ENCODE data around the gene PHACTR4.
"Not testable (repeated sequence)": the region's sequence is repeated elsewhere in the genome, so short reads cannot be mapped to it uniquely, and the experiment has no call there.

Gene PHACTR4

GRCh38 chr1:28537457-28538199 is 168.1 kb downstream of the PHACTR4 start:
- Histone ChIP-seq H3K27ac (no peak overlapping the region), H3K36me3 (replicated peaks) (peaks cover 28% of the 10 kb centered on the region), H3K27me3 (replicated peaks) (no peaks in the 10 kb centered on the region), H3K4me3 (ENCODE audit: low read depth, low read length) (no peak overlapping the region)
- in situ Hi-C loops (cut with HindIII; ENCODE audit: low pct_ligation_motif_present, low sequenced_read_pairs) = no loop called here
- no peak for TF ChIP-seq CTCF (IDR thresholded peaks at IDR 0.05; ENCODE audit: low read depth, low read length, missing control alignments)
- DNase-seq = no peak

- no peak overlapping the region for H3K27ac ChIP-seq
- in situ Hi-C loops (cut with HindIII; ENCODE audit: low pct_ligation_motif_present, low sequenced_read_pairs) = no loop called here
- DNase-seq = no peak
- no peak for TF ChIP-seq CTCF (IDR thresholded peaks at IDR 0.05; ENCODE audit: low read depth, low read length, missing control alignments)
- no peaks in the 10 kb centered on the region for H3K27me3 ChIP-seq (replicated peaks)
- no peak overlapping the region for H3K4me3 ChIP-seq (ENCODE audit: low read depth, low read length)
- H3K36me3 ChIP-seq (replicated peaks) = peaks cover 28% of the 10 kb centered on the region
Observed at GRCh38 chr1:28538286-28538685, 168.7 kb downstream of the PHACTR4 start.

GRCh38 chr1:28540651-28541050 is 171.1 kb downstream of the PHACTR4 start:
- Histone ChIP-seq H3K4me3 (ENCODE audit: low read depth, low read length) (no peak overlapping the region), H3K27me3 (replicated peaks) (no peaks in the 10 kb centered on the region), H3K27ac (no peak overlapping the region), H3K36me3 (replicated peaks) (peaks cover 19% of the 10 kb centered on the region)
- peak; percentile 43 for TF ChIP-seq CTCF (IDR thresholded peaks at IDR 0.05; ENCODE audit: low read depth, low read length, missing control alignments)
- in situ Hi-C loops (cut with HindIII; ENCODE audit: low pct_ligation_motif_present, low sequenced_read_pairs) = no loop called here
- DNase-seq = no peak

GRCh38 chr1:28541414-28542015 is 172.0 kb downstream of the PHACTR4 start:
- H3K27ac ChIP-seq; H3K27me3 ChIP-seq (replicated peaks); DNase-seq; in situ Hi-C loops (cut with HindIII; ENCODE audit: low pct_ligation_motif_present, low sequenced_read_pairs); H3K4me3 ChIP-seq (ENCODE audit: low read depth, low read length): not testable (repeated sequence)
- H3K36me3 ChIP-seq (replicated peaks) = peaks cover 10% of the 10 kb centered on the region

DNA sequence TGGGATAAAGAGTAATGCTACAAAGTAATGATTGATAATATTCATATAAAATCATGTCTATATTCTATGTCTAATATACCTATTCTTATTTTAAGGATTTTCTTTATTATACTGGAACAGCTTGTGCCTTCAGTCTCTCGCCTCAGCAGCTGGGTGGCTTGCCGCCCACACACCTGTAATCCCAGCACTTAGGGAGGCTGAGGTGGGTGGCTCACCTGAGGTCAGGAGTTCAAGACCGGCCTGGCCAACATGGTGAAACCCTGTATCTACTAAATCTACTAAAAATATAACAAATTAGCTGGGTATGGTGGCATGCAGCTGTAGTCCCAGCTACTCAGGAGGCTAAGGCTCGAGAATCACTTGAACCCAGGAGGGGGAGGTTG is 175.7 kb downstream of the PHACTR4 start:
- TF ChIP-seq CTCF (IDR thresholded peaks at IDR 0.05; ENCODE audit: low read depth, low read length, missing control alignments) = no peak
- DNase-seq = no peak
- Histone ChIP-seq H3K27me3 (replicated peaks) (no peaks in the 10 kb centered on the region), H3K36me3 (replicated peaks) (no peaks in the 10 kb centered on the region), H3K27ac (no peak overlapping the region), H3K4me3 (ENCODE audit: low read depth, low read length) (no peak overlapping the region)
- in situ Hi-C loops (cut with HindIII; ENCODE audit: low pct_ligation_motif_present, low sequenced_read_pairs) = no loop called here

- in situ Hi-C loops (cut with HindIII; ENCODE audit: low pct_ligation_motif_present, low sequenced_read_pairs) = no loop called here
- TF ChIP-seq CTCF (IDR thresholded peaks at IDR 0.05; ENCODE audit: low read depth, low read length, missing control alignments) = no peak
Observed at GRCh38 chr1:28548318-28548717, 178.8 kb downstream of the PHACTR4 start.

More at GRCh38 chr1:28548318-28548717, 178.8 kb downstream of the PHACTR4 start:
- no peak for DNase-seq
- H3K27me3 ChIP-seq (replicated peaks) = no peaks in the 10 kb centered on the region
- no peak overlapping the region for H3K27ac ChIP-seq
- no peaks in the 10 kb centered on the region for H3K36me3 ChIP-seq (replicated peaks)
- no peak overlapping the region for H3K4me3 ChIP-seq (ENCODE audit: low read depth, low read length)

Data from brain microvascular endothelial cell (primary cell).